Stimulated activated CD4-positive, alpha-beta T cell treated with anti-CD3 and anti-CD28 coated beads, Interleukin-1b, Interleukin-23, amount 100 ng/mL, for 4 hours (primary cell): Measurements from ENCODE around the gene EMP3.

ENCODE experiments used
- DNase-seq, 2 donors: peaks; one replicate each; pipeline ENCODE4 v3.0.0-alpha.2; 2020; ENCODE audit warnings: low read depth in 2 of 2

EMP3 gene

DNA sequence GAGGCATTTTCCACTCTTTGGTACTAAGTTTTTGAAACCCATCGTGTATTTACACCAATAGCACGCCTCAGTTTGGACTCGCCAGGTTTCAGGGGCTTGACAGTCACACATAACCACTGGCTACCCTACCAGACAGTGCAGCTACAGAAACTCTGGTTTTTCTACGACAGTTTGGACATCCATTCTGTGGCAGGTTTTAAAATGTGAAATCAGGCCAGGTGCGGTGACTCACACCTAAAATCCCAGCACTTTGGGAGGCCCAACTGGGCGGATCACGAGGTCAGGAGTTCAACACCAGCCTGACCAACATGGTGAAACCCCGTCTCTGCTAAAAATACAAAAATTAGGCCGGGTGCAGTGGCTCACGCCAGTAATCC, 52.8 kb downstream of the EMP3 start:
- no peak for DNase-seq

GRCh38 chr19:48379058-48379457, 53.7 kb downstream of the EMP3 start:
- DNase-seq = no peak
